ENCODE results near the gene EVI2A. TPM values are rescaled to one million over a fixed set of nuclear protein-coding genes. Genes with fewer than 3 reads are reported as not detected.

EVI2A gene
- total RNA-seq, 1 donor from 2014 or later: 7.5 TPM

GRCh38 chr17:31283841-31284240, 37.6 kb downstream of the EVI2A start:
- no peak for DNase-seq (ENCODE audit: low spot score in 2 of 2)
- intact Hi-C loops (cut with DNase I): no loop called here
- TF ChIP-seq, protein P1, sequence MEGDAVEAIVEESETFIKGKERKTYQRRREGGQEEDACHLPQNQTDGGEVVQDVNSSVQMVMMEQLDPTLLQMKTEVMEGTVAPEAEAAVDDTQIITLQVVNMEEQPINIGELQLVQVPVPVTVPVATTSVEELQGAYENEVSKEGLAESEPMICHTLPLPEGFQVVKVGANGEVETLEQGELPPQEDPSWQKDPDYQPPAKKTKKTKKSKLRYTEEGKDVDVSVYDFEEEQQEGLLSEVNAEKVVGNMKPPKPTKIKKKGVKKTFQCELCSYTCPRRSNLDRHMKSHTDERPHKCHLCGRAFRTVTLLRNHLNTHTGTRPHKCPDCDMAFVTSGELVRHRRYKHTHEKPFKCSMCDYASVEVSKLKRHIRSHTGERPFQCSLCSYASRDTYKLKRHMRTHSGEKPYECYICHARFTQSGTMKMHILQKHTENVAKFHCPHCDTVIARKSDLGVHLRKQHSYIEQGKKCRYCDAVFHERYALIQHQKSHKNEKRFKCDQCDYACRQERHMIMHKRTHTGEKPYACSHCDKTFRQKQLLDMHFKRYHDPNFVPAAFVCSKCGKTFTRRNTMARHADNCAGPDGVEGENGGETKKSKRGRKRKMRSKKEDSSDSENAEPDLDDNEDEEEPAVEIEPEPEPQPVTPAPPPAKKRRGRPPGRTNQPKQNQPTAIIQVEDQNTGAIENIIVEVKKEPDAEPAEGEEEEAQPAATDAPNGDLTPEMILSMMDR (IDR thresholded peaks at IDR 0.05): no peak

GRCh38 chr17:31281061-31281460, 40.4 kb downstream of the EVI2A start:
- no peak overlapping the region for H3K4me3 ChIP-seq
- H3K36me3 ChIP-seq: peaks cover 12 to 15% of the 10 kb centered on the region in 2 donors
- no peaks in the 10 kb centered on the region for H3K4me1 ChIP-seq
- no peak overlapping the region for H3K27ac ChIP-seq
- TF ChIP-seq, protein P1 (IDR thresholded peaks at IDR 0.05): no peak
- intact Hi-C loops (cut with DNase I): no loop called here
- H3K27me3 ChIP-seq: no peaks in the 10 kb centered on the region
- no peaks in the 10 kb centered on the region for H3K9me3 ChIP-seq
- DNase-seq (ENCODE audit: low spot score in 2 of 2): no peak

More at GRCh38 chr17:31283841-31284240, 37.6 kb downstream of the EVI2A start:
- Histone ChIP-seq H3K4me1 (no peaks in the 10 kb centered on the region), H3K36me3 (peaks cover 4 to 8% of the 10 kb centered on the region in 2 donors), H3K9me3 (no peaks in the 10 kb centered on the region), H3K4me3 (no peak overlapping the region), H3K27me3 (no peaks in the 10 kb centered on the region), H3K27ac (no peak overlapping the region)

DNA sequence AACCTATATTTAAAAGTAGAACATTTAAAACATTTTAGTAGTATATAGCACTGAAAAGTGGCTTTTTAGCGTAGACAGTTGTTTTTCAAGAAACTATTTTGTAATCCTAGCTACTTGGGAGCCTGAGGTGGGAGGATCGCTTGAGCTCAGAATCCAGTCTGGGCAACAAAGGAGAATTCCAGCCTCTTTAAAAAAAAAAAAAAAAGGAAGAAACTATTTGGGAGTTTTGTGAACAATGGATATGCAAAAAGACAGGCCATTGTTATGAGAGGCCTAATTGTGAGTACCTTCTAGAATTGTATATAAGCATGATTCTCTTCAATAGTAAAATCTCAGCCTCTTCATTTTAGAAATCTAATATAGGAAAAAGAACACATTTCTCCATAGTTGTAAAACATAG, 42.0 kb downstream of the EVI2A start:
- Histone ChIP-seq H3K27ac (no peak overlapping the region), H3K4me3 (no peak overlapping the region), H3K27me3 (no peaks in the 10 kb centered on the region), H3K36me3 (peaks cover 12 to 15% of the 10 kb centered on the region in 2 donors), H3K9me3 (no peaks in the 10 kb centered on the region), H3K4me1 (peaks cover 0 to under 1% of the 10 kb centered on the region in 2 donors)
- TF ChIP-seq, protein P1 (IDR thresholded peaks at IDR 0.05): no peak
- intact Hi-C loops (cut with DNase I): no loop called here
- DNase-seq (ENCODE audit: low spot score in 2 of 2): no peak

DNA sequence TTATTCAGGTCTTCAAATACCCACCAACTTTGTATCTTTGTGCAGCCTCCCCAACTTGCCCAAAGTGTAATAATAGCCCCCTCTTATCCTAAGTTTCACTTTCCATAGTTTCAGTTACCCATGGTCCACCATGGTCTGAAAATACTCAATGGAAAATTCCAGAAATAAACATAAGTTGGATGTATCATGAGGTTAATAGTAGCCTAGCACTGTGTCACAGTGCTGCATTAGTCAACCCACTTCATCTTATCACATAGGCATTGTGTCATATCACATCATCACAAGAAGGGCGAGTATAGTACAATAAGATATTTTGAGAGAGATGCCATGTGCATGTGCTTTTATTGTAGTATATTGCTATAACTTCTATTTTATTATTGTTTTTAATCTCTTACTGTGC, 46.3 kb downstream of the EVI2A start:
- Histone ChIP-seq H3K4me3 (no peak overlapping the region), H3K27me3 (no peaks in the 10 kb centered on the region), H3K4me1 (peaks cover 0 to 9% of the 10 kb centered on the region in 2 donors), H3K9me3 (no peaks in the 10 kb centered on the region), H3K36me3 (peaks cover 4 to 14% of the 10 kb centered on the region in 2 donors), H3K27ac (no peak overlapping the region)
- TF ChIP-seq, protein P1 (IDR thresholded peaks at IDR 0.05): no peak
- DNase-seq (ENCODE audit: low spot score in 2 of 2): no peak
- intact Hi-C loops (cut with DNase I): no loop called here

DNA sequence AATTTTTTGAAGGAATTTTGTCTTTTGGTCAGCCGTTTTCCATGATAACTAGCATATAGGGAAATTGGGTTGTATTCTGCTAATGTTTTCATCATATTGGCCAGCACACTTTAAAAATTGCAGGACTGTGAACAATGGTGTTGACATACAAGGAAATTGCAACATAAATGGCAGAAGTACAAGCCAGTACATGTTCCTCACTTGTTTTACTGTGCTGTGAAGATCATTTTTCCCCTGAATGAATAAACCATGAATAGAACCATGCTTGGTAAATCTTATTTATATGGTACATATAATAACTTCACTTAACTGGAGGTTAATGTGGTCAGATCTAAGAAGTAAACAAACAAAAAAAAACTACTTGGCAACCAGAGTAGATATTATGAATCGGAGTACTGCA, 47.2 kb downstream of the EVI2A start:
- Histone ChIP-seq H3K27ac (no peak overlapping the region), H3K4me3 (no peak overlapping the region), H3K4me1 (peaks cover 0 to 16% of the 10 kb centered on the region in 2 donors), H3K9me3 (no peaks in the 10 kb centered on the region), H3K36me3 (peaks cover 4 to 14% of the 10 kb centered on the region in 2 donors), H3K27me3 (no peaks in the 10 kb centered on the region)
- TF ChIP-seq, protein P1 (IDR thresholded peaks at IDR 0.05): no peak
- DNase-seq (ENCODE audit: low spot score in 2 of 2): no peak
- intact Hi-C loops (cut with DNase I): no loop called here

- Histone ChIP-seq H3K27me3 (no peaks in the 10 kb centered on the region), H3K9me3 (no peaks in the 10 kb centered on the region), H3K4me3 (no peak overlapping the region), H3K36me3 (peaks cover under 1 to 14% of the 10 kb centered on the region in 2 donors), H3K4me1 (peaks cover 0 to 23% of the 10 kb centered on the region in 2 donors), H3K27ac (no peak overlapping the region)
- no peak for DNase-seq (ENCODE audit: low spot score in 2 of 2)
- TF ChIP-seq, protein P1 (IDR thresholded peaks at IDR 0.05): no peak
- intact Hi-C loops (cut with DNase I): no loop called here
These were observed 47.9 kb downstream of the EVI2A start for GRCh38 chr17:31273516-31273915.

Data from ascending aorta (tissue), 2 donors.